ENCODE measurements around the gene FOXN4.
A peak's percentile ranks its signal among the peaks of the same experiment; 100 is the strongest.

FOXN4 gene

GRCh38 chr12:109256011-109256410, 53.1 kb downstream of the FOXN4 start:
- DNase-seq = no peak

- DNase-seq = peak; percentile 6
Measured at GRCh38 chr12:109255377-109255776, 53.7 kb downstream of the FOXN4 start.

- no peak for DNase-seq
Measured at GRCh38 chr12:109253913-109254544, 55.1 kb downstream of the FOXN4 start.

- no peak for DNase-seq
Measured at GRCh38 chr12:109252799-109253198, 56.3 kb downstream of the FOXN4 start.

- no peak for DNase-seq
Measured at GRCh38 chr12:109250523-109250922, 58.6 kb downstream of the FOXN4 start.

GRCh38 chr12:109247831-109248654, 61.0 kb downstream of the FOXN4 start:
- DNase-seq = no peak

- no peak for DNase-seq
Measured at GRCh38 chr12:109246221-109246620, 62.9 kb downstream of the FOXN4 start.

GRCh38 chr12:109244073-109244472, 65.0 kb downstream of the FOXN4 start:
- no peak for DNase-seq

- no peak for DNase-seq
Measured at GRCh38 chr12:109241936-109242335, 67.1 kb downstream of the FOXN4 start.

GRCh38 chr12:109240365-109240764, 68.7 kb downstream of the FOXN4 start:
- DNase-seq = no peak

- no peak for DNase-seq
Measured at GRCh38 chr12:109239691-109240090, 69.4 kb downstream of the FOXN4 start.

GRCh38 chr12:109239179-109239578, 69.9 kb downstream of the FOXN4 start:
- no peak for DNase-seq

GRCh38 chr12:109236257-109236656, 72.8 kb downstream of the FOXN4 start:
- DNase-seq = no peak

- DNase-seq = no peak
Measured at GRCh38 chr12:109234012-109234411, 75.1 kb downstream of the FOXN4 start.

- no peak for DNase-seq
Measured at GRCh38 chr12:109232731-109233130, 76.4 kb downstream of the FOXN4 start.

GRCh38 chr12:109230193-109230592, 78.9 kb downstream of the FOXN4 start:
- no peak for DNase-seq

GRCh38 chr12:109228664-109229063, 80.4 kb downstream of the FOXN4 start:
- no peak for DNase-seq

All from EL (cell line).